Endothelial cell of umbilical vein (primary cell): ENCODE measurements around the gene ASXL1. TPM values are rescaled to one million over a fixed set of nuclear protein-coding genes. Genes with fewer than 3 reads are reported as not detected.

Experiments
- BruUV-seq: library from RNA; stranded (reverse); fragments of 400-500 nt; replicated peaks from 2 replicates; lab custom pipeline; 2021; lab: Mats Ljungman, UMichigan
- CTCF ChIA-PET: fragments of 300-600, 350-600 bp; sonication (Branson Sonifier 250); formaldehyde crosslinking; loops from one replicate; lab custom pipeline; 2021; ENCODE audit warnings: antibody characterized with exemption, inconsistent platforms; lab: Charles Lee
- POLR2A ChIA-PET: fragments of 300-600, 350-600 bp; sonication (Branson Sonifier 250); formaldehyde crosslinking; loops from one replicate; lab custom pipeline; 2021; ENCODE audit warnings: antibody characterized with exemption, inconsistent platforms; lab: Charles Lee
- DNase-seq: peaks from one replicate; pipeline ENCODE4 v3.0.0-alpha.2; 2011; ENCODE audit warnings: low read depth, low spot score
- FAIRE-seq: peaks from 2 replicates; lab custom pipeline; 2011; peaks lifted over from hg19 to GRCh38; lab: Jason Lieb, UNC
- H2AFZ ChIP-seq: 2 replicates; pipeline ENCODE4 v1.6.0; 2012; ENCODE audit warnings: low read depth, low read length, control low read depth, inconsistent platforms
- H3K27ac ChIP-seq: 2 replicates; pipeline ENCODE4 v1.5.1; 2011; ENCODE audit warnings: low read depth, mild to moderate bottlenecking, control low read depth, low read length, moderate library complexity; ENCODE audit not compliant: insufficient read depth
- H3K27me3 ChIP-seq, 2 experiments: 2 replicates each; pipeline versions ENCODE4 v1.6.0 to v1.6.1; 2011; ENCODE audit warnings: low read length in 2 of 2, mixed read lengths in 1 of 2; ENCODE audit not compliant: control insufficient read depth in 2 of 2, insufficient read depth in 2 of 2
- H3K36me3 ChIP-seq, 2 experiments: 2 replicates in 1 of 2; 3 replicates in 1 of 2; pipeline ENCODE4 v1.5.1; 2011; ENCODE audit warnings: low read length in 2 of 2, mild to moderate bottlenecking in 1 of 2, moderate library complexity in 1 of 2; ENCODE audit not compliant: control insufficient read depth in 2 of 2, insufficient read depth in 2 of 2; ENCODE audit errors: extremely low read depth in 1 of 2
- H3K4me1 ChIP-seq: 3 replicates; pipeline ENCODE4 v1.5.1; 2011; ENCODE audit warnings: mild to moderate bottlenecking, low read length; ENCODE audit not compliant: control insufficient read depth, insufficient read depth; ENCODE audit errors: extremely low read depth
- H3K4me2 ChIP-seq: 2 replicates; pipeline ENCODE4 v1.6.1; 2011; ENCODE audit warnings: low read length, control low read depth, mixed read lengths; ENCODE audit not compliant: insufficient read depth
- H3K4me3 ChIP-seq, 3 experiments: fragments of 200-600 bp in 1 of 3; sonication (generic), shearing (Covaris generic) in 1 of 3; replicated peaks in 1 of 3; 2 replicates each; pipeline ENCODE4 v1.5.1; 2011 to 2016; ENCODE audit warnings: control low read depth in 3 of 3, low read length in 3 of 3, mild to moderate bottlenecking in 2 of 3, inconsistent platforms in 1 of 3, low read depth in 1 of 3, moderate library complexity in 1 of 3; ENCODE audit not compliant: insufficient read depth in 1 of 3
- H3K79me2 ChIP-seq: 2 replicates; pipeline ENCODE4 v1.6.0; 2012; ENCODE audit warnings: low read length, inconsistent platforms; ENCODE audit not compliant: control insufficient read depth, insufficient read depth
- H3K9ac ChIP-seq: replicated peaks from 2 replicates; pipeline ENCODE3; 2011; ENCODE audit warnings: low read length, control low read depth; ENCODE audit not compliant: insufficient read depth; ENCODE audit errors: extremely low read depth
- H3K9me1 ChIP-seq: replicated peaks from 3 replicates; pipeline ENCODE4 v1.6.0; 2011; ENCODE audit warnings: mild to moderate bottlenecking, low read length; ENCODE audit not compliant: control insufficient read depth, insufficient read depth; ENCODE audit errors: extremely low read depth
- H3K9me3 ChIP-seq: replicated peaks from 2 replicates; pipeline ENCODE4 v1.5.1; 2012; ENCODE audit warnings: low read length, inconsistent platforms; ENCODE audit not compliant: control insufficient read depth, insufficient read depth
- H4K20me1 ChIP-seq: replicated peaks from 2 replicates; pipeline ENCODE3; 2011; ENCODE audit warnings: mild to moderate bottlenecking, low read length; ENCODE audit not compliant: control insufficient read depth, insufficient read depth; ENCODE audit errors: extremely low read depth
- EZH2 ChIP-seq: IDR thresholded peaks from 2 replicates; pipeline ENCODE4 v1.6.1; 2012; ENCODE audit warnings: borderline replicate concordance, low read depth, mild to moderate bottlenecking, moderate library complexity, low read length, inconsistent platforms; ENCODE audit not compliant: severe bottlenecking
- FOS ChIP-seq: IDR thresholded peaks from 2 replicates; pipeline ENCODE4 v1.6.1; 2011; ENCODE audit warnings: mild to moderate bottlenecking, low read length, moderate library complexity, borderline replicate concordance; ENCODE audit not compliant: insufficient read depth
- GATA2 ChIP-seq: IDR thresholded peaks from 2 replicates; pipeline ENCODE4 v1.7.0; 2011; ENCODE audit warnings: low read depth, mild to moderate bottlenecking, moderate library complexity, mixed read lengths, low read length; ENCODE audit not compliant: insufficient read length, insufficient read depth
- JUN ChIP-seq: IDR thresholded peaks from 2 replicates; pipeline ENCODE4 v1.6.1; 2011; ENCODE audit warnings: borderline replicate concordance, low read depth; ENCODE audit not compliant: insufficient read length, insufficient read depth
- MYC ChIP-seq: IDR thresholded peaks from one replicate; pipeline ENCODE4 v1.6.1; 2011; ENCODE audit warnings: mild to moderate bottlenecking, low read depth, low read length
- POLR2A ChIP-seq: IDR thresholded peaks from 2 replicates; pipeline ENCODE4 v1.6.1; 2012; ENCODE audit warnings: low read depth, mild to moderate bottlenecking, control low read depth, low read length
- POLR2AphosphoS5 ChIP-seq: IDR thresholded peaks from 2 replicates; pipeline ENCODE4 v1.6.1; 2012; ENCODE audit warnings: low read depth, mild to moderate bottlenecking, control low read depth, low read length, moderate library complexity; ENCODE audit not compliant: insufficient read depth
- dilution Hi-C: fragments of 300-500 bp; cut with MboI; formaldehyde crosslinking; loops from one replicate; pipeline ENCODE4 v1.15.0; 2019; ENCODE audit warnings: low sequenced_read_pairs; ENCODE audit not compliant: extremely low pct_ligation_motif_present
- intact Hi-C: fragments of 100-400 bp; cut with micrococcal nuclease; formaldehyde crosslinking; loops from one replicate; pipeline ENCODE4 v1.10.0; 2022
- polyA plus RNA-seq, 4 experiments: library from polyadenylated mRNA; depleted of rRNA in 3 of 4; stranded (reverse) in 3 of 4; unstranded in 1 of 4; fragments of >200 nt; gene quantifications; 2 replicates each; pipeline versions ENCODE4 v1.2.1 to v1.2.3, GENCODE V29; 2011 to 2012; ENCODE audit warnings: missing spikeins in 1 of 4
- total RNA-seq: library from RNA; stranded (reverse); gene quantifications from 2 replicates; pipeline ENCODE4 v1.2.3, GENCODE V29; 2021
- TF ChIP-seq, protein P1 (sequence below): IDR thresholded peaks from 2 replicates; pipeline ENCODE4 v1.6.1; 2011; ENCODE audit not compliant: insufficient read depth, insufficient read length
- TF ChIP-seq, protein P2 (sequence below), 2 donors: IDR thresholded peaks; 1 replicate in 1 of 2; 2 replicates in 1 of 2; pipeline ENCODE4 v1.5.1; 2011; ENCODE audit warnings: low read length in 2 of 2, mild to moderate bottlenecking in 2 of 2, moderate library complexity in 2 of 2, control low read depth in 1 of 2, inconsistent platforms in 1 of 2, low read depth in 1 of 2; ENCODE audit not compliant: insufficient read depth in 1 of 2; ENCODE audit errors: extremely low read depth in 1 of 2

Gene ASXL1
- total and polyA plus RNA-seq, 2 donors (not counting 3 experiments of a cell fraction or from before 2014, with no cell fraction given): 45.4 to 101 TPM

DNA sequence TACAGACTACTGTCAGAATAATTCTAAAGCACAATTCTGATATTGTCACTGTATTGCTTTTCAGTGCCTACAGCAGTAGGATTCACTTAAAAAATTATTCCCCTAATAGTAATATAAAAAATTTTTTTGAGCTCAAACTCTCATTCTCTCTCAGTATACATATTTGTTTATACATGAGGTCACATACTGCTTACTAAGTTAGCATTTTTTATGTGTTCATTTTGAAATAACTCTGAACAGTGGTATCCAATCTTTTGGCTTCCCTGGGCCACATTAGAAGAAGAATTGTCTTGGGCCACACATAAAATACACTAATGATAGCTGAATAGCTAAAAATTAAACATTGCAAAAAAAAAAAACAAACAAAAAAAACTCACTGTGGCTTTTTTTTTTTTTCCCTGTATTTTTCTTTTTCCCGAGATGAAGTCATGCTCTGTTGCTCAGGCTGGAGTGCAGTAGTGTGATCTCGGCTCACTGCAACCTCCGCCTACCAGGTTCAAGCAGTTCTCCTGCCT is 38.6 kb downstream of the ASXL1 start:
- Histone ChIP-seq H3K27me3 (no peaks in the 10 kb centered on the region), H3K4me1 (no peaks in the 10 kb centered on the region), H3K79me2 (peaks cover 82% of the 10 kb centered on the region), H3K9me3 (no peaks in the 10 kb centered on the region), H4K20me1 (peaks cover 6% of the 10 kb centered on the region), H3K36me3 (no peaks in the 10 kb centered on the region), H2AFZ (no peak overlapping the region), H3K4me3 (no peak overlapping the region), H3K9ac (no peak overlapping the region), H3K9me1 (no peaks in the 10 kb centered on the region), H3K27ac (no peak overlapping the region), H3K4me2 (no peak overlapping the region)
- FAIRE-seq: no peak
- ChIA-PET POLR2A (no interaction called here), CTCF (interaction anchor here (0.6 to 1.8 kb wide), 3 partner anchors 9 to 246 kb away, joined by 3 to 6 read pairs (median 5); no protein-coding TSS in a partner anchor)
- no peak for DNase-seq
- dilution Hi-C loops: no loop called here
- no peak for TF ChIP-seq FOS
- TF ChIP-seq EZH2: no peak
- TF ChIP-seq POLR2AphosphoS5: no peak
- no peak for TF ChIP-seq MYC
- TF ChIP-seq POLR2A: no peak
- TF ChIP-seq JUN: no peak
- TF ChIP-seq GATA2: no peak
- TF ChIP-seq, protein P1, sequence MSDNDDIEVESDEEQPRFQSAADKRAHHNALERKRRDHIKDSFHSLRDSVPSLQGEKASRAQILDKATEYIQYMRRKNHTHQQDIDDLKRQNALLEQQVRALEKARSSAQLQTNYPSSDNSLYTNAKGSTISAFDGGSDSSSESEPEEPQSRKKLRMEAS: no peak
- TF ChIP-seq, protein P2, sequence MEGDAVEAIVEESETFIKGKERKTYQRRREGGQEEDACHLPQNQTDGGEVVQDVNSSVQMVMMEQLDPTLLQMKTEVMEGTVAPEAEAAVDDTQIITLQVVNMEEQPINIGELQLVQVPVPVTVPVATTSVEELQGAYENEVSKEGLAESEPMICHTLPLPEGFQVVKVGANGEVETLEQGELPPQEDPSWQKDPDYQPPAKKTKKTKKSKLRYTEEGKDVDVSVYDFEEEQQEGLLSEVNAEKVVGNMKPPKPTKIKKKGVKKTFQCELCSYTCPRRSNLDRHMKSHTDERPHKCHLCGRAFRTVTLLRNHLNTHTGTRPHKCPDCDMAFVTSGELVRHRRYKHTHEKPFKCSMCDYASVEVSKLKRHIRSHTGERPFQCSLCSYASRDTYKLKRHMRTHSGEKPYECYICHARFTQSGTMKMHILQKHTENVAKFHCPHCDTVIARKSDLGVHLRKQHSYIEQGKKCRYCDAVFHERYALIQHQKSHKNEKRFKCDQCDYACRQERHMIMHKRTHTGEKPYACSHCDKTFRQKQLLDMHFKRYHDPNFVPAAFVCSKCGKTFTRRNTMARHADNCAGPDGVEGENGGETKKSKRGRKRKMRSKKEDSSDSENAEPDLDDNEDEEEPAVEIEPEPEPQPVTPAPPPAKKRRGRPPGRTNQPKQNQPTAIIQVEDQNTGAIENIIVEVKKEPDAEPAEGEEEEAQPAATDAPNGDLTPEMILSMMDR (IDR thresholded peaks at IDR 0.05; ENCODE audit: extremely low read depth in 1 of 2, insufficient read depth in 1 of 2, low read depth in 1 of 2, low read length in 2 of 2): no peak
- intact Hi-C loops: no loop called here
- no TSS peak for BruUV-seq
